Smooth muscle cell (in vitro differentiated cells): Measurements from ENCODE around the gene SLC25A34. TPM values are rescaled to one million over a fixed set of nuclear protein-coding genes. Genes with fewer than 3 reads are reported as not detected.

Source experiments
- DNase-seq: peaks from one replicate; lab custom pipeline; 2025; ENCODE audit not compliant: unreplicated experiment; lab: John Stamatoyannopoulos, UW
- H2AFZ ChIP-seq: fragments of 200-600 bp; sonication (generic); 2 replicates; pipeline ENCODE4 v1.6.0; 2016; ENCODE audit warnings: antibody characterized with exemption, low read depth, mild to moderate bottlenecking
- H3F3A ChIP-seq: fragments of 200-600 bp; sonication (generic); 2 replicates; pipeline ENCODE4 v1.6.0; 2017; ENCODE audit warnings: antibody characterized with exemption, low read depth
- H3K27ac ChIP-seq: fragments of 200-600 bp; sonication (generic); 2 replicates; pipeline ENCODE4 v1.5.1; 2016; ENCODE audit warnings: low read depth, mild to moderate bottlenecking
- H3K27me3 ChIP-seq: fragments of 200-600 bp; sonication (generic); 2 replicates; pipeline ENCODE4 v1.6.1; 2016; ENCODE audit warnings: low read depth, mild to moderate bottlenecking
- H3K36me3 ChIP-seq: fragments of 200-600 bp; sonication (generic); 2 replicates; pipeline ENCODE4 v1.5.1; 2016; ENCODE audit warnings: low read depth
- H3K4me1 ChIP-seq: fragments of 200-600 bp; sonication (generic); 2 replicates; pipeline ENCODE4 v1.5.1; 2016; ENCODE audit warnings: low read depth
- H3K4me2 ChIP-seq: fragments of 200-600 bp; sonication (generic); 2 replicates; pipeline ENCODE4 v1.6.0; 2016; ENCODE audit warnings: mild to moderate bottlenecking
- H3K4me3 ChIP-seq: fragments of 200-600 bp; sonication (generic); 2 replicates; pipeline ENCODE4 v1.5.1; 2016; ENCODE audit warnings: mild to moderate bottlenecking
- H3K79me2 ChIP-seq: fragments of 200-600 bp; sonication (generic); 2 replicates; pipeline ENCODE4 v1.6.0; 2016; ENCODE audit warnings: low read depth, mild to moderate bottlenecking
- H3K9ac ChIP-seq: fragments of 200-600 bp; sonication (generic); 2 replicates; pipeline ENCODE4 v1.6.0; 2016; ENCODE audit warnings: low read depth
- H3K9me3 ChIP-seq: fragments of 200-600 bp; sonication (generic); replicated peaks from 2 replicates; pipeline ENCODE4 v1.5.1; 2016; ENCODE audit warnings: low read depth
- H4K20me1 ChIP-seq: fragments of 200-600 bp; sonication (generic); 2 replicates; pipeline ENCODE4 v1.6.0; 2016; ENCODE audit warnings: low read depth
- WGBS: methylation state at CpG from one replicate; pipeline ENCODE4 v1.1.7; 2016; ENCODE audit warnings: low lambda C conversion rate; 5-methylcytosine and 5-hydroxymethylcytosine counted together
- polyA plus RNA-seq: library from polyadenylated mRNA; unstranded; fragments of >200 nt; fragmentation: Nextera tagmentation; extraction: Ambion mirVana; gene quantifications from 2 replicates; pipeline ENCODE4 v1.2.1, GENCODE V29; 2016
- total RNA-seq: library from RNA; depleted of rRNA; stranded (reverse); fragments of >200 nt; gene quantifications from 2 replicates; pipeline ENCODE4 v1.2.3, GENCODE V29; 2014
- TF ChIP-seq, protein P1 (sequence below): fragments of 200-600 bp; sonication (generic); IDR thresholded peaks from 2 replicates; pipeline ENCODE4 v1.5.1; 2017; ENCODE audit warnings: borderline replicate concordance, mild to moderate bottlenecking, antibody characterized with exemption; ENCODE audit not compliant: insufficient read depth, poor library complexity, severe bottlenecking

The SLC25A34 gene
- 0.22 and 0.76 TPM in 2 replicates for total RNA-seq
- 1.6 and 2.1 TPM in 2 replicates for polyA plus RNA-seq

DNA sequence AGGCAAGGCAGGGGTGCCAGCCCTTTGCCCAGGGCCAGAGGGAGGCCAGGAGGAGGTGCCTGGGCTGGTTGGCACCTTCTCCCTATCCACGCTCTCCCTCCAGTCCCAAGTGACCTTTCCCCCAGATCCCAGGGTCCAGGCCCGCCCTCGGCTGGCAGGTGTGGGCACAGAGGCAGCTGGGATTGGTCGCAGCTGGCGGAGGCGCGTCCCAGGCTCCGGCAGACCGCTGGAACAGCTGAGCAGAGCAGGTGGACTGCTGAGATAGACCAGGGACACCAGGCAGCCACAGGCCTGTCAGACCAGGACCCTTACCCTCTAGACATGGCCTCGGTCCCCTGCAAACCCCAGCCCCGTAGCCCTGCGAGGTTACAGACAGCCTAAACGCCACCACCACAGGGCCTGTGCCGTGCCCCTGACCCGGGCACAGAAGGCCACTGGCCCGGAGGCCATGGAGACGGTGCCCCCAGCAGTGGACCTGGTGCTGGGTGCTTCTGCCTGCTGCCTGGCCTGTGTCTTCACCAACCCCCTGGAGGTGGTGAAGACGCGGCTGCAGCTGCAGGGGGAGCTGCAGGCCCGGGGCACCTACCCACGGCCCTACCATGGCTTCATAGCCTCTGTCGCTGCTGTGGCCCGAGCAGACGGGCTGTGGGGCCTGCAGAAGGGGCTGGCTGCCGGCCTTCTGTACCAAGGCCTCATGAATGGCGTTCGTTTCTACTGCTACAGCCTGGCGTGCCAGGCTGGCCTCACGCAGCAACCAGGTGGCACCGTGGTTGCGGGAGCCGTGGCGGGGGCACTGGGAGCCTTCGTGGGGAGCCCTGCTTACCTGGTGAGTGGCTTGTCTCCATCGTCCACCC lies at the start of gene SLC25A34:
Gene SLC25A34, plus strand, starts transcription at position 221 of the 854 bp plus-strand sequence. Its CDS starts 228 bp downstream, at position 449.
- H3F3A ChIP-seq = no peaks in the 10 kb centered on the region
- H3K27me3 ChIP-seq = no peaks in the 10 kb centered on the region
- H3K4me1 ChIP-seq = peaks cover 4% of the 10 kb centered on the region
- 95% methylated on average over 32 of the region's 35 CpGs for WGBS
- H3K9ac ChIP-seq = no peak within 1 kb of the TSS
- TF ChIP-seq, protein P1, sequence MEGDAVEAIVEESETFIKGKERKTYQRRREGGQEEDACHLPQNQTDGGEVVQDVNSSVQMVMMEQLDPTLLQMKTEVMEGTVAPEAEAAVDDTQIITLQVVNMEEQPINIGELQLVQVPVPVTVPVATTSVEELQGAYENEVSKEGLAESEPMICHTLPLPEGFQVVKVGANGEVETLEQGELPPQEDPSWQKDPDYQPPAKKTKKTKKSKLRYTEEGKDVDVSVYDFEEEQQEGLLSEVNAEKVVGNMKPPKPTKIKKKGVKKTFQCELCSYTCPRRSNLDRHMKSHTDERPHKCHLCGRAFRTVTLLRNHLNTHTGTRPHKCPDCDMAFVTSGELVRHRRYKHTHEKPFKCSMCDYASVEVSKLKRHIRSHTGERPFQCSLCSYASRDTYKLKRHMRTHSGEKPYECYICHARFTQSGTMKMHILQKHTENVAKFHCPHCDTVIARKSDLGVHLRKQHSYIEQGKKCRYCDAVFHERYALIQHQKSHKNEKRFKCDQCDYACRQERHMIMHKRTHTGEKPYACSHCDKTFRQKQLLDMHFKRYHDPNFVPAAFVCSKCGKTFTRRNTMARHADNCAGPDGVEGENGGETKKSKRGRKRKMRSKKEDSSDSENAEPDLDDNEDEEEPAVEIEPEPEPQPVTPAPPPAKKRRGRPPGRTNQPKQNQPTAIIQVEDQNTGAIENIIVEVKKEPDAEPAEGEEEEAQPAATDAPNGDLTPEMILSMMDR = no peak
- no peaks in the 10 kb centered on the region for H3K9me3 ChIP-seq
- no peak within 1 kb of the TSS for H3K27ac ChIP-seq
- H3K36me3 ChIP-seq = no peaks in the 10 kb centered on the region
- H2AFZ ChIP-seq = no peak within 1 kb of the TSS
- H3K4me2 ChIP-seq = no peak within 1 kb of the TSS
- DNase-seq = no peak
- no peak within 1 kb of the TSS for H3K4me3 ChIP-seq
- no peaks in the 10 kb centered on the region for H3K79me2 ChIP-seq
- no peaks in the 10 kb centered on the region for H4K20me1 ChIP-seq

DNA sequence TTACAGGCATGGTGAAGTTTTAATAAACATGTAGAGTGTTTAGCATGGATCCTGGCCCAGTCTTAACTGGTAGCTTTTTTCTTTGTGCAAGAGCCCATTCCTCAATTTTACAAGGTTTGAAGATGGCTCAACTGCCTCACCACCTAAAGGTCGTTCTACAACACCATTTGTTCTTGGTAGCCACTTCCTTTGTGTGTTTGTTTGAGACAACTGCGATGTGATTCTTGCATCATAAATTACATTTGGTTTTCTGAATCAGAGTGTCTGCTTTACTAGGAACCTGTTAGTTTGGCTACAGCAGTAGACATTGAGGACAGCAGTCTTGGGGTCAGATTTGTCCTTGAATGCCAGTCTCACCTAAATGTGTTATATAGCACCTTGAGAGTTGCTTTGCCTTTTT lies 48.6 kb upstream of the SLC25A34 start:
- WGBS = 80% methylated on average over 2 of the region's 2 CpGs
- no peak for DNase-seq
- no peak overlapping the region for H3K9ac ChIP-seq
- H4K20me1 ChIP-seq = peaks cover 75% of the 10 kb centered on the region
- no peaks in the 10 kb centered on the region for H3K36me3 ChIP-seq
- no peak overlapping the region for H2AFZ ChIP-seq
- TF ChIP-seq, protein P1 = no peak
- peaks cover 80% of the 10 kb centered on the region for H3K79me2 ChIP-seq
- peaks cover 10% of the 10 kb centered on the region for H3K4me1 ChIP-seq
- no peak overlapping the region for H3K27ac ChIP-seq
- H3K27me3 ChIP-seq = no peaks in the 10 kb centered on the region
- no peak overlapping the region for H3K4me2 ChIP-seq
- peaks cover 10% of the 10 kb centered on the region for H3F3A ChIP-seq
- H3K9me3 ChIP-seq = no peaks in the 10 kb centered on the region
- no peak overlapping the region for H3K4me3 ChIP-seq

DNA sequence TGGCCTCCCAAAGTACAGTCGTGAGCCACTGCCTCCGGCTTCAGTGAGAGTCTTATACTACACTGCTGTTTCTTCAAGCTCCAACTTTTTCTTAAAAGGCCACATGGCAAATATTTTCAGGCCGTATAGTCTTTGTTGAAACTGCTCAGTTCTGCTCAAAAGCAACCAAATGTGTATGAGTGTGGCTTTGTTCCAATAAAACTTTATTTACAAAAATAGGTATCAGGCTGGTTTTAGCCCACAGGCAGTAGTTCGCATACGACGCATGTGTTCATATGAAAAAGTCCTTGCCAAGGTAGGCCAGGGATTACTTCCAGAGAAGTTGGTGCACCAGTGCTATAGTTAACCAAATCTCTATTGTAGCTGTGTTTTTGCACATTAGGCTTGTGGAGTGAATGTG lies 45.7 kb upstream of the SLC25A34 start:
- no peak overlapping the region for H3K9ac ChIP-seq
- peaks cover 5% of the 10 kb centered on the region for H3K4me1 ChIP-seq
- WGBS = 96% methylated on average over 6 of the region's 6 CpGs
- H3K36me3 ChIP-seq = no peaks in the 10 kb centered on the region
- H4K20me1 ChIP-seq = peaks cover 97% of the 10 kb centered on the region
- no peak overlapping the region for H3K4me2 ChIP-seq
- TF ChIP-seq, protein P1 = no peak
- peaks cover 10% of the 10 kb centered on the region for H3F3A ChIP-seq
- H2AFZ ChIP-seq = no peak overlapping the region
- no peak overlapping the region for H3K4me3 ChIP-seq
- H3K27ac ChIP-seq = no peak overlapping the region
- no peaks in the 10 kb centered on the region for H3K27me3 ChIP-seq
- no peaks in the 10 kb centered on the region for H3K9me3 ChIP-seq
- DNase-seq = no peak
- peaks cover 100% of the 10 kb centered on the region for H3K79me2 ChIP-seq
